Measurements from ENCODE around the gene GNPDA1.

DNA sequence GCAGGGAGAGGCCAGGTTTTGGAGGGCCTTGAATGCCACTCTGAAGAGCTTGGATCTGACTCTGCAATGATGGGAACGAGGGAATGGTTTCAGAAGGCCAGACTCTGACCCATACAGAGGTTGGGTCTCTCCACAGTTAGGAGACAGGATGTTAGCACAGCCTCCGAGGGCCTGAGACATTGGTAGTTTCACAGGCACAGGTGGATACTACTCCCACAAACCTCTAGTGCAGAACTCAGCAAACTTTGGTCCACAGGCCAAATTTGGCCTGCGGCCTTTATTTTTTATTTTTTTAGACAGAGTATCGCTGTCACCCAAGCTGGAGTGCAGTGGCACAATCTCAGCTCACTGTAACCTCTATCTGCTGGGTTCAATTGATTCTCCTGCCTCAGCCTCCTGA is 2.9 kb downstream of the GNPDA1 start:
- no peak for TF ChIP-seq CTCF (IDR thresholded peaks at IDR 0.05; ENCODE audit: insufficient read depth, low read length)
- no peak for TF ChIP-seq GABPA (IDR thresholded peaks at IDR 0.05; ENCODE audit: low read depth)
